Neutrophil (primary cell): ENCODE results near the gene MGRN1.

ENCODE experiments used
- H3K27ac ChIP-seq: fragments of 200-600 bp; sonication (generic); 2 replicates; pipeline ENCODE4 v1.5.1; 2016; ENCODE audit warnings: mild to moderate bottlenecking, moderate library complexity
- H3K27me3 ChIP-seq: fragments of 200-600 bp; sonication (generic); 2 replicates; pipeline ENCODE4 v1.6.0; 2016; ENCODE audit warnings: mild to moderate bottlenecking
- H3K36me3 ChIP-seq: fragments of 200-600 bp; sonication (generic); 2 replicates; pipeline ENCODE4 v1.5.1; 2017
- H3K4me1 ChIP-seq, 2 experiments: fragments of 200-600 bp in 1 of 2; sonication (generic) in 1 of 2; 1 replicate in 1 of 2; 2 replicates in 1 of 2; pipeline versions ENCODE4 v1.5.1 to v1.6.1; 2013 to 2016; ENCODE audit warnings: low read depth in 1 of 2, low read length in 1 of 2, mild to moderate bottlenecking in 1 of 2, moderate library complexity in 1 of 2; ENCODE audit not compliant: control insufficient read depth in 1 of 2, insufficient read depth in 1 of 2
- H3K4me3 ChIP-seq, 2 experiments: fragments of 200-600 bp in 1 of 2; sonication (generic) in 1 of 2; 1 replicate in 1 of 2; 2 replicates in 1 of 2; pipeline ENCODE4 v1.5.1; 2013 to 2016; ENCODE audit warnings: low read depth in 1 of 2, low read length in 1 of 2, mild to moderate bottlenecking in 1 of 2, moderate library complexity in 1 of 2
- H3K9me3 ChIP-seq: fragments of 200-600 bp; sonication (generic); 2 replicates; pipeline ENCODE4 v1.5.1; 2016
- TF ChIP-seq, protein P1 (sequence below): fragments of 200-600 bp; sonication (generic); IDR thresholded peaks from 2 replicates; pipeline ENCODE4 v1.5.1; 2016; ENCODE audit warnings: antibody characterized with exemption

The MGRN1 gene

DNA sequence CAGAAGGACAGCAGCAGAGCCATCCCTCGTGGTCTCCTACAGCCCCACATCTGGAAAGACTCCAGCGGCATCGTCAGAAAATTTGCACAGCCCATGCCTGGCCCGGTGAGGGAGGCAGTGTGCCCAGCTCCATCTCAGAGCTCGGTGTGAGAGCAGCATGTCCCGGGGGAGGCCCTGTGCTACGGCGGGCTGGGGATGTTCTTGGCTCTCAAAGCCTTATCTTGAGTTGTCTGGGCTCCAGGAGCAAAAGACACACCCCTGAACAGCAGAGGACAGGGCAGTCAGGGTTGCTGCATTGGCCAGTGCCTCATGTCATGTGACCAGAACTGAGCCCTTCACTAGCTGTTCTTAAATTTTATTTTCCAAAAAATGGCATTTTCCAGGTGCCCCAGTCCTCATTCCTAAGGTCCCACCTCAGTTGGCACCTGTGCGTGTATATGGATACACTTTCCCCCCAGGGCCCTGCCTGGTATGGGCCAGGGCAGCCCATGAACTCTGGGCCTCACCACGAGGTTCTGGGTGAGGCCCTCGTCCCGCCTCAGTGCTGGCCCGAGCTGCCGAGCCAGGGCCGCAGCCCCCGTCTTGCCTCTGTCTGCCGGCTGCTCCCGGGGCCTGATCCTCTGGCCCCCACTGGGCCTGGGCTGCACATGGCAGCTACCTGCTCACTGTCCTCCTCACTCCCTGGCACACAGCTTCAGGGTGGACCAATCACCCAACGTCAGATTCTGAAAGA lies 71.7 kb downstream of the MGRN1 start:
- peaks cover 56% of the 10 kb centered on the region for H3K36me3 ChIP-seq
- H3K27me3 ChIP-seq, result no peaks in the 10 kb centered on the region
- no peaks in the 10 kb centered on the region for H3K9me3 ChIP-seq
- H3K4me1 ChIP-seq, result peaks cover 20 to 33% of the 10 kb centered on the region in 2 experiments
- TF ChIP-seq, protein P1, sequence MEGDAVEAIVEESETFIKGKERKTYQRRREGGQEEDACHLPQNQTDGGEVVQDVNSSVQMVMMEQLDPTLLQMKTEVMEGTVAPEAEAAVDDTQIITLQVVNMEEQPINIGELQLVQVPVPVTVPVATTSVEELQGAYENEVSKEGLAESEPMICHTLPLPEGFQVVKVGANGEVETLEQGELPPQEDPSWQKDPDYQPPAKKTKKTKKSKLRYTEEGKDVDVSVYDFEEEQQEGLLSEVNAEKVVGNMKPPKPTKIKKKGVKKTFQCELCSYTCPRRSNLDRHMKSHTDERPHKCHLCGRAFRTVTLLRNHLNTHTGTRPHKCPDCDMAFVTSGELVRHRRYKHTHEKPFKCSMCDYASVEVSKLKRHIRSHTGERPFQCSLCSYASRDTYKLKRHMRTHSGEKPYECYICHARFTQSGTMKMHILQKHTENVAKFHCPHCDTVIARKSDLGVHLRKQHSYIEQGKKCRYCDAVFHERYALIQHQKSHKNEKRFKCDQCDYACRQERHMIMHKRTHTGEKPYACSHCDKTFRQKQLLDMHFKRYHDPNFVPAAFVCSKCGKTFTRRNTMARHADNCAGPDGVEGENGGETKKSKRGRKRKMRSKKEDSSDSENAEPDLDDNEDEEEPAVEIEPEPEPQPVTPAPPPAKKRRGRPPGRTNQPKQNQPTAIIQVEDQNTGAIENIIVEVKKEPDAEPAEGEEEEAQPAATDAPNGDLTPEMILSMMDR, result no peak
- H3K4me3 ChIP-seq, result no peak overlapping the region
- H3K27ac ChIP-seq, result no peak overlapping the region

DNA sequence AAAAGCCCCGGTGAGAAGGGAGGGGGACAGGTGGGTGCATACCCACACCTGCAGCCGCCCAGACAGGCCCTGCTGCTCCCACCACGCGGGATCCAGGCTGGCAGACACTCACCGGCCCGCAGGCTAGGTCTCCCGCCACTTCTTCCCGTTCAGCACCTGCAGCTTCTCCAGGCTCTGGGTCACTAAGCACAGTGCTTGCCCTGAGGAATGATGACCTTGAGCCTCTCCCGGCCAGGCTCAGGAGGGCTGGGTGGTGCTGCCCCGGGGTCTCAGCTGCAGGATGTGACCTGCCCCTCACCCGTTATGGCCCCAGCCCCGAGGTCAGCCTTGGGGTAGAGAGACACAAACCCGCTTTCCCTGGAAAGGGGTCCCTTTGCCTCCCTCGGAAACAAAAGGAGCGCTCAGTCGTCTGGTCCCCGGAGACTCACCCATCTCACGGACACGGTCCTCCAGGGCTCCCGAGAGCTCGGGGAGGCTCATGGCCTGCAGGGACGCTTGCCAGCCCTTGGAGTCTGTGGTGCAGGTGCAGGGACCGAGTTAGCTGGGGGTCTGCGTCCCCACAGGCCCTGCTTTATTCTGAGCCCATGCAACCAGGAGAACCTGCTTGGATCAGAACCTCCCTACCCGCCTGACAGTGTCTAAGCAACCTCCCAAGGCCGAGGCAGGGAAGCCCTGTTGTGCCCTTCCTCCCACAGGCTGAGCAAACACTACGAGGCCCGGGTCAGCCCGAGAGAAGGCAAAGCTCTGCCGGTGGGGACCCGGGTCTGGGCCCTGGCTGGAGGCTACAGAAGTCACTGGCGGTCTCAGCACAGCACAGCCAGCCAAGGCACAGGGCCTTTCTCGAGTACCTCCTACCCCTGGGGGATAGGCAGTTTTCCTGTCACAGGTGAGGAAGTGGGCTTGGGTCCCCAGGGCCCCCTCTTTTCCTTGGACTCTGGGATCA lies 72.5 kb downstream of the MGRN1 start:
- TF ChIP-seq, protein P1, result no peak
- Histone ChIP-seq H3K27ac (no peak overlapping the region), H3K27me3 (no peaks in the 10 kb centered on the region), H3K9me3 (no peaks in the 10 kb centered on the region), H3K4me1 (peaks cover 11 to 25% of the 10 kb centered on the region in 2 experiments), H3K36me3 (peaks cover 56% of the 10 kb centered on the region), H3K4me3 (no peak overlapping the region)

DNA sequence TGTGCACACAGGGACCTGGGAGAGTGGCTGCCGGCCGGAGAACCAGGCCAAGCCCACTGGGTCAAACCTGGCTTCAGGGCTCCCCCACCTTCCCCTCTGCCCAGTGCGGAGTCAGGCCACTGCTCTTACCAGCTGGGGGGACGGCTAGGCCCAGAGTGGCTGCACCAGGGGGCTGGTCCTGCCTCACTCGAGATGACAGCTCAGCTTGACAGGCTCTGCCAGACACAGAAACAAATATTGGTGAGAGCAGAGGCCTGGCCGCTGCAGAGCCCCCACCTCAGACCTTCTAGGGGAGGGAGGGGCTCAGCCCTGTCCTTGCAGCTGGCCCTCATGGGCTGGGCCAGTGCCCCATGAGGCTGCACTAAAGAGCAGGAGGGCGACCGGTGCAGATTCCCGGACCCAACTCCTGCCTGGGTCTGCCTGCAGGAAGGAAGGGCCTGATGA lies 73.2 kb downstream of the MGRN1 start:
- no peaks in the 10 kb centered on the region for H3K27me3 ChIP-seq
- TF ChIP-seq, protein P1, result no peak
- no peaks in the 10 kb centered on the region for H3K9me3 ChIP-seq
- H3K4me1 ChIP-seq, result peaks cover 4 to 18% of the 10 kb centered on the region in 2 experiments
- peaks cover 56% of the 10 kb centered on the region for H3K36me3 ChIP-seq
- no peak overlapping the region for H3K27ac ChIP-seq
- H3K4me3 ChIP-seq, result no peak overlapping the region

DNA sequence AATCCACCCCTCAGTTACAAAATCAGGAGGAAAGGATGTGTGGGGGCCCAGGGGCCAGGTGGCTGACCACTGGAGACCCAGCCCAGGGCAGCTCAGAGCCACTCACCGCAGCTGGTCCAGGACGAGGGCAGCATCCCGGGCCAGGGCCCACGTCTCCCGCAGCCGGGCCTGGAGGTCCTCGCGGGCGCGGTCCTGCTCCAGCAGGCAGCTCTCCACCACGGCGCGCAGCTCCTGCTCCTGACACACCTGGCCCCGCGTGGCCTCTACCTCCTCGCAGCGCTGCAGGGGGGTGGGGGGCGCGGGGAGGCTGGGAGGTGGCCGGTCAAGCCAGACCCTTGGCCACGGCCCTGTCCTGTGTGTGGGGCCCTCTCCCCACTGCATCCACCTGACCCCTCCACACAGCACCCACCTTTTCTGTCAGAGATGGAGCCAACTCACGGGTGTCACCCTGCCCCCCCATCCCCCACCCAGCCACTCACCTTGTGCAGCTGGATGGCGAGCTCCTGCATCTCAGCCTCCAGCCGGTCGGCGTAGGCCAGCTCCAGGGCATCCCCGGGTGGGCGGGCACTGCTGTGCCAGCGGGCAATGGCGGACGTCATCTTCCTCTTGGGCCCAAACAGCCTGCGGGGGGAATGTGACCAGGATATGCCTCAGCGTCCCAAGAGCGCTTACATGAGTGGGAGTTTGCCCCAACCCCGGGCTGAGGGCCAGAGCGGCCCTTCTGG lies 73.9 kb downstream of the MGRN1 start:
- Histone ChIP-seq H3K4me1 (peaks cover 0 to 14% of the 10 kb centered on the region in 2 experiments), H3K36me3 (peaks cover 56% of the 10 kb centered on the region), H3K9me3 (no peaks in the 10 kb centered on the region), H3K27ac (no peak overlapping the region), H3K27me3 (no peaks in the 10 kb centered on the region), H3K4me3 (no peak overlapping the region)
- TF ChIP-seq, protein P1, result no peak

DNA sequence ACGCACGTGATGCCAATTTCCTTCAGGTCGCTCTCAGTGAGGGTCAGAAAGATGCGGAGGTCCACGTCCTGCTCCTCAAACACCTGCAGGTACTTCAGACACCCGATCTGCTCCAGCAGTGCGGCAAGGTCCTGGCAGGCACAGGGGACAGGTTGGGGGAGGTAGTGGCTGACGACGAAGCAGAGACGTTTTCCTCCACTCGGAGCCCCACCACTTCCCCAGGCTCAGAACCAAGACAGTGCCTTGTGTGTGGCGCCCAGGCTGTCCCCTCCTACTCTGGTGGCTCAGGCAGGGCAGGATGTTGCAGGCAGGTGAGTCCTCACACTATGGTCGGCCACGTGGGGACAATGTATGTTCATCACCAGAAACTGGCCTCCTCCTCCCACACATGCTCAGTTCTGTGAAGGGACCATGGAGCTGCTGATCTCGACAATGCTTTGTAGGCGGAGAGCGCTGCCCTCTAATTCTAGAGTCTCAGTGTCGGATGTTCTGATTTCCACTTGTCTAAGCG lies 74.5 kb downstream of the MGRN1 start:
- H3K36me3 ChIP-seq, result peaks cover 56% of the 10 kb centered on the region
- no peaks in the 10 kb centered on the region for H3K9me3 ChIP-seq
- H3K27me3 ChIP-seq, result no peaks in the 10 kb centered on the region
- H3K4me3 ChIP-seq, result no peak overlapping the region
- no peak overlapping the region for H3K27ac ChIP-seq
- TF ChIP-seq, protein P1, result no peak
- H3K4me1 ChIP-seq, result peaks cover 0 to 12% of the 10 kb centered on the region in 2 experiments
